Stimulated activated CD4-positive, alpha-beta T cell treated with anti-CD3 and anti-CD28 coated beads, Interleukin-1b, Interleukin-23, amount 100 ng/mL, for 4 hours (primary cell): ENCODE results near the gene IL1RAPL1.

Experiments used
- DNase-seq, 2 donors: peaks; one replicate each; pipeline ENCODE4 v3.0.0-alpha.2; 2020; ENCODE audit warnings: low read depth in 2 of 2

Gene IL1RAPL1

DNA sequence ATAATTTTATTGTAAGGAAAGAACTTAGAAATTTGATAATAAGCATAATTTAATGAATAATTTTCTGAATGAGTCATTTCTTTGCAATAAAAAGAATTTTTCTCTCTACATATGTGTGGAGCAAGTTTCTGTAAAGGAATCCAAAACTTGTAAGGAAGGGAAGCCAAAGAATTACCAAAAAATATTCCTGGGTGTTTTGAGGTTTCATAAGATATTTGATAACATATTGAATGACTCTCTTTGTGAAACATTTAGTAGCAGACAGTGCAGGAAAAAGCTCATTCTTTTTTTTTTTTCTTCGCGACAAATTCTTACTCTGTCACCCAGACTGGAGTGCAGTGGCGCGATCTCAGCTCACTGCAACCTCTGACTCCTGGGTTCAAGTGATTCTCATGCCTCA lies 1159.1 kb downstream of the IL1RAPL1 start:
- DNase-seq, result no peak

DNA sequence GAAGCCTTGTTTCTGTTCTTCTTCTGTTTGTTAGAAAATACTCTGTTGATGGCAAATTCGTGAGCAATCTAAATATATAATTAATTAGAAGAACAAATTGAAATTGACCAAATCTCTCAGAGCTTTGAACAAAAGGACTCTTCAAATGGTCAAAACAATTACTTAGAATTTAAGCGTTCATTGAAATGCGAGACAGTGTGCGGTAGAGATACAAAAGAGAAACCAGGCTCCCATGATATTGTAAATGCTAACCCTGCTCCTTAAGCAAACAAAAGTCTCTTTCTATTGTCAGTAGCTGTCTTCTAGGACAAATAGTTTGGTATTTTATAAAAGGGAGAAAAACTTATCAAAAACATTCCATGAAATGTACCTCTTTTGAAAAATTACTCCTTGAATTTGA lies 1174.8 kb downstream of the IL1RAPL1 start:
- DNase-seq, result no peak

DNA sequence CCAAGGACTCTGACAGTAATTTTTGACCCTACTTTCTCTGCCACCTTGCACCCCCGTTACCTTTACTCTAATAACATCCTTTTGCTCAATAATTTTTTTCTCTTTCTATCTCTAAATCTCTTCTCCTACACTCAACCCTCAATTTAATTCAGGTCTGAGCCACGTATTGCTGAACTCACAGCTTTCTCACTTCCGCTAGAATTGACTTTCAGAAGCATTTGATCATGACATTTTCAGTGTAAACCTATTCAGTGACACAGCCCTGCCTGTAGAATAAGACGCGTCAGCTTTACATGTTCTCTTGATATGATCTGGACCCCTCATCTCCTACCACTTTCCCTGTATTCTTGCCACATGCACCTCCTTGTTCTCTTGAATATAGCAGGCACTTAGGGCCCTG lies 1188.6 kb downstream of the IL1RAPL1 start:
- no peak for DNase-seq

DNA sequence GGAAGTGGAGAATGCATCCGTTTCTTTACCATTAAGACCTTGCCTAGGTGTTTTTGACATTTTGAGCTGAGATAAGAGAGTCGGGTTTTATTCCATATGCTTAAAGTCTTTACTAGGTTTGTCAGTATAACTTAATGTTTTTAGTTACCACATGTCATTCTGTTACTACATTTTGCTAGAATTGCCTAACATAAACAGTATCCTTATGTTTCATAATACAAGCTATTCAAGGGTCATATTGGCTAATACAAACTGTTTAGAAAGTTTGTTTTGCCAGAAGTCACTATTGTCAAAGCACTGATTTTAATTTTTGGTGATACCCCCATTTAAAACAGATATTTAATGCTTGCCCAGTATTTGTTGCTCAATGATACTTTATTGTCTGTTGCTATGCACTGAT lies 1200.4 kb downstream of the IL1RAPL1 start:
- no peak for DNase-seq

DNA sequence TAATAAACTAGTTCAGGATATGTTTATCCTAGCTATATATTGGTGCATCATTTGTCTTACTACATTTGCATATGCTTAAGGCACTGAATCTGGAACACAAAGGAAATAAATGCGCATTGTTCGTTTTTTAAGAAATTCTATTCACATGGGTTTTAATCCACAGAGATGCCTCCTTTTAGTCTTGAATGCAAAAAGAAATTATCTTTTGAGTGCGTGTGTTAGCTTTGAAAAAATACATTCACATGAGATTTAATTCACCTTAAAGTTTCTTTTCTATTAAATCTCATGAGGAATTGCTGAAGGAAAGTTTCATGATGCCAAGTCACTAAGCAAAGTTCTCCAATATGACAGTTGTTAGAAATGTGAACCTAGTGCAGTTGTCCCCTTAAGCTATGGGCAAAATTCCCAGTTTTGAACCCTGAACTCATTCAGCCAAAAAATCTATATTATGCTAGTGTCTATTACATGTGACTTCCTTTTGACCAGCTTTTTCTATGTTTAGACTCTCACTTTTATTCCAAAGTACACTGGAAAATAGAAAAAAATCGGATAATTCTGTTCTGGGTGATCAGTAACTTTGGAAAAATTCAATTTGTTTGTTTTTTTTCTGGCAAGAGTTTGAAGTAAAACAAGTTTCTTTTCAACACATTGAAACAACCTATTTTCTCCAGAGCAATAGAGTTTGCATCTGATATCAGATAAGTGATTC lies 1201.9 kb downstream of the IL1RAPL1 start:
- DNase-seq, result no peak

DNA sequence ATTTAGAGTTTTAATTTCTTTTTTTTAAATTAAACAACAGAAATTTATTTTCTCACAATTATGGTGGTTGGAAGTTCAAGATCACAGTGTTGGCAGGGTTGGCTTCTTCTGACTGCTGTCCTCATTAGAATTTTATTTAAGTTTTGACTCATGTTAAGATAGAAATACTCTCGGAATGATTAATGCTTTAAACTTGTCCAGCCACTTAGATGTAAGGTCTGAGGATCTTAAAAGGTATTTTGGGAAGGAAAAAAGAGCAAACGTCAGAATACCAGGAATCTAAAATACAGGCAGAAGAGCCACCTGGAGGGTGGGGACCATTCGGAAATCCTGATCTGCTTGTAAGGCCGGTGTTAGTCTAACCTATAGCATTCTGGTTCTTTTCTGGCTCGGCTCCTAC lies 1205.1 kb downstream of the IL1RAPL1 start:
- no peak for DNase-seq

DNA sequence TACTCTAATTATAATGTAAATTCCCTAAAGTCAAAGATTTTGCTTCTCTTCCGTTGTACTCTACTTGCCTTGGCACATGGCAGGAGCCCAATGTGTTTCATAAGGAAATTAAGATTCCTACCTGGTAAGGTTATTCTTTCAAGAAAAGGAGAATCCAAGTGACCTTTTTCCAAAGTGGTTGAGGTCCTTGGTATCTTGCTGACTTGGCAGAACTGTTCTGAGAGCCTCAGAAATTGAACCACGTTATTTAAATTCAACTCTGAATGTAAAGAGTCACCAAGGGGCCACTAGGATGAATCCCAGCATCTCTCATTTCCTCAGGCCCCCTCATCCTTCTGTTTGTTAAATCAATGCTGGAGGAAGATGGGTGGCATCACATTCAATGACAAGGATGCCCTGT lies 1209.9 kb downstream of the IL1RAPL1 start:
- DNase-seq, result no peak

DNA sequence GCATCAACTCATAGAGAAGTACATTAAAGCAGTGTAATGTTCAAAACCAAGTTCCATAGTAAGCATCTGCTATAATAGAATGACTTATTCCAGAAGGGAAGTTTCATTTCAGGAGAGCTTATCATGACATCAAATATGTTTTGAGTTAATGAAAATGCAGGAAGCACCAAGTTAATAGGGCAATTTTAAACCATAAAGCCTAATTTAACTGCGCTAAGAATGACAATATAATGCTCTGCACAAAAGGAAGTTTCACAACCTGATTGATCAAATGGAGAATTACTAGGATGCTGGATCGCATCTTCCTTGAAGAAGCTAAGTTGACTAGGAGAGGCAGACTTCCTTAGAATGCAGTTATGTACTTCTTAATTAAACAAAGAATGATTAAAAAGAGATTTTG lies 1211.2 kb downstream of the IL1RAPL1 start:
- no peak for DNase-seq

DNA sequence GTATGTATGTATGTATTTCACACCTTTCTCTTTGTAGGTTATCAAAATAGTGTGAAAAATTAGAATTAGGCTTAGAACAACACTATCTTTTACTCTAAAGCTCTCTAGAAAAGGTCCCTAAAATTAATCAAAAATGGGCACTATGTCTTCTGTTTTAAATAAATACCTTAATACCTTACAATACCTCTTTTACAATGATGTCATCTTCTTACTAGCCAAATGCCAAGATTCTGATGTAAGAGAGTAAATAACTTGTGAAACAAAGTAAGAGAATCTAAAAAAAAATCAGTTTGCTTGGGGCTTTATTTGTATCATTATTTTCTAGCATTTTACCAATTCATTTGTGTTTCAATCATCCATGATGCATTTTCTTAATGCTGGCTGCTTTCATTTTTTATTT lies 1225.9 kb downstream of the IL1RAPL1 start:
- no peak for DNase-seq

DNA sequence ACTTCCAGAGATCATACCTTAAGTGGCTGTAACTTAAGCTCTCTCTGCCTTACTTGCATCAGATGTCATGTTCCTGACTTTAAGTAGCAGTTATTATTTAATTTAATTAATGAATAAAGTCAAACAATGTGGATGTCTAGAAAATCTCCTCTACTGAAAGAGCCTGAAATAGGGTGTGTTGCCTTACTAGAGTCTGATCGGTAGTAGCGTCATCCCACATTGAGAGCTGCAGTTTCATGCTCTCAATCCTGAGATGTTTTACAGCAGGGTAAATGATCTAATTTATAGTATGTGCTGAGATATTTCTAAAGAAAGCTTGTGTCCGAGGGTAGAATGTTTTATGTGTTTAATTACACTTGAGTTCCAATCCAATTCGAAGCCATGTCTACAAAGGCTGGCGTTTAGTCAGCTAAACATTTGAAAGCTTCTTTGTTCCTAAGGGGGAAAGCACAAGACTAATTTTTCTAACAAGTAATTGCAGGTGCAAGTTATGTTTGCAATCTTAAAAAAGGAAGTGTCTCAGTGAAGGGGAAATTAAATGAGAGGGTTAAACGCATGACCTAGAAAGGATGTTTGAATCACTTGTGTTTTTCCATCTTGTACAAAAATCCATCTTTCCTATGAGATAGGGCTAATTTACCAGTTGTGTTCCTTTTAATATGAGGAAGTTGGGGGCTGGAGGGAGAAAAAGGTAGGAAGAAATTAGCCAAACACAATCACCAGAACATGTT lies 1237.1 kb downstream of the IL1RAPL1 start:
- no peak for DNase-seq

DNA sequence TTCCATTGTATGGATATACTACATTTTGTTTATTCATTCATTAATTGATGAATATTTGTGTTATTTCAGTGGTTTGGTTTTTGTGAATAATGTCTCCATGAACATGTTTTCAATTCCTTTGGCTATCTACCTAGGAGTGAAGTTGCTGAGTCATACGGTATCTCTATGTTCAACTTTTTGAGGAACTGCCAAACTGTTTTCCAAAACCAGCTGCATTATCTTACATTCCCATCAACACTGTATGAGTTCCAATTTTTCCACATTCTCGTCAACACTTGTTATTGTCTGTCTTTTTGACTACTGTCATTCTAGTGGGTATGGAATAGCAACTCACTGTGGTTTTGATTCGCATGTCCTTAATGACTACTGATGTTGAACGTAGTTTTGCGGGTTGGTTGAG lies 1239.5 kb downstream of the IL1RAPL1 start:
- DNase-seq, result no peak

DNA sequence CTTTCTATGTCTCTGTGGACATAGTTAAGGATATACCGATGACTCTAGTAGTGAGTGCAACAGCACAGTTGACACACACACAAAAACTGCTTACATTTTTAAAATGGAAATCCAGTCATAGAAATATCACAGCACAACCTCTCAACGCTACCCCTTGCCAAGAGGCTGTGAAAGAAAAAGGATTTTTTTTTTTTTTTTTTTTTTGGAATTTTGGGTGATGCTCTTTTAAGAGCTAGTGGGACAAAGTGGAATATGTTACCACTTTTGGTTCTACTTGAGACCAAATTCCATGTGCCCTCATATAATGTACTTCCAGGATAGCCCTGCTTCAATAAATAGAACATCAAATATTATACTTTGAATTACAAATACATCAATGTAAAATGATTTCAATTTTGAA lies 1247.1 kb downstream of the IL1RAPL1 start:
- DNase-seq, result no peak

DNA sequence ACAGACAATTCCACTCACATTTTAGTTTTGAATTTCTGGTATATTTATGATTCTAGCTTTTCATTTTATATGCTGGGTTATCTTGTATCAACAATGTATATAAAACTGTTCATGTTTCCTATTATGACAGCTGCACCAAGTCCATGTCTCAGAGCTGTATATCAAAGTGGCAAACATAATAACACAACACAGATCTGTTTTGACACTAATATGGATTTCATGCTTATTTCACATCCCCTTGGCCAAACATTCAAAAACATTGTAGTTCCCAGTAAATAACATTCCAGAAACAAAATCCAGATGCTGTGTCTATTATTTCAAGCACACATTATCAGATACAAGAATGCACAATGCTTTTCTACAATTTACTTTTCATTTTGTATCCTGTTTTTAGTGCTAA lies 1247.5 kb downstream of the IL1RAPL1 start:
- no peak for DNase-seq

DNA sequence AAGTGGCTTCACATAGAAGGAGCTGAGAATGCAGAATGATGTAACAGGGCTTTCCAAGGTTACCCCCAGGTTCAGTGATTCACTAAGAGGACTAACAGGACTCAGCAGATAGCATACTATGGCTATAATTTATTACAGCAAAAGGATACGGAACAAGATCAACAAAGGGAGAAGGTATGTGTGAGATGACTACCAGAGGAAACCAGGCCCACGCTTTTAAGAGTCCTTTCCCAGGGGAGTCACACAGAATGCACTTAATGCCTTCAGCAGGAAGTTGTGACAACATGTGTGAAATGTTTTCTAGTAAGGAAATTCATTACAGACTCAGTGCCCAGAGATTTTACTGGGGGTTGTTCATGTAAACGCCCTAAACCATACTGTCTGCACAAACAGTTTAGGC lies 1254.5 kb downstream of the IL1RAPL1 start:
- DNase-seq, result no peak

DNA sequence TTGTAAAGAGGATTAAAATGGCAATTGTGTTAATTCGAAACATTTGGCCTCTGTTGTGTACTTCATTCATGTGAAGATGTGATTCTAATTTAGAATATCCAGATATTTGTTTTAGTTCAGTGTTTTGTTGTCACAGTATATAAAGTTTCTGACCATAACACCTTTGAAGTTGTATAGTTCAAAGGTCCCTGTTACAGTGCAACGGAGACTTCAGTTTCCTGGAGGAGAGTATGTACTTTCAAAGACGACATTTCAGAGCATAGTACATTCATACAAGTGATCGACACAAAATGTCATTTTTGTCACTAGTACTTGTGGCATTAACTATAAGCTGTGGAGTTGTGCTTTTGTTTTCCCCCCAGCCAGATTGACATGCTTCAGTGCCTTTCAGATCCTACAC lies 1255.3 kb downstream of the IL1RAPL1 start:
- no peak for DNase-seq

DNA sequence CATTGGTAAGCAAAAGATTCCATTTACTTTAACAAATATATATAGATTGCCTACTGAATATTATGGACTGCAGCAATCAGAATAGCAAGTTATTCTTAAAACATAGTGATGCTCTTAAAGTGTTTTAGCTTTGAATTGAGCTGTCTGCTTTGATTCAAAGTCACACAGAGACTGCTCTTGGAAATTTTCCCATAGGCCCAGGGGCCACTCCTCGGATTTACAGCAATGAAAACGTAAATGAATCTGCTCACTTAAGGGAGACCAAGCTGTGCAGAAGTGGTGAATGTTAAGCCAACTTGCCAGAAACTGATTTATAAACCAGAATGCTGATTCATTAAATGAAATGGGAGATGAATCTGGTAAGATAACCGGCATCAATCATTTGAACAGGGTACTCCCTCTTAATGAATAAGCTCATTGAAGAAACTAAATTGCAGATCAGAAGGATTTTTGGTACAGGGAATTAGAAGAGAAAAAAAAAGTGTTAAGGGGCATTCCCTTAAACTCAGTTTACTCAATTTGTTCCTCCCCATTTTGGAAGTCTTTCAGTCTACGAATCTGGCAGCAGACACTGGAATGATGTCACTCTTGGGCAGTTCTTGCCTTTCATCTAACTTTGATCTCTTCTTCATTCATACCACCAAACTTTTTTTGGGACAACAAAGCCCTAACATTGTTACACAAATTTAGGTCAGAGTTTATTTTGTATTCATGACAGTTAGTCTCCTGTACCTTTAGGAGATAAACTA lies 1264.8 kb downstream of the IL1RAPL1 start:
- DNase-seq, result no peak

DNA sequence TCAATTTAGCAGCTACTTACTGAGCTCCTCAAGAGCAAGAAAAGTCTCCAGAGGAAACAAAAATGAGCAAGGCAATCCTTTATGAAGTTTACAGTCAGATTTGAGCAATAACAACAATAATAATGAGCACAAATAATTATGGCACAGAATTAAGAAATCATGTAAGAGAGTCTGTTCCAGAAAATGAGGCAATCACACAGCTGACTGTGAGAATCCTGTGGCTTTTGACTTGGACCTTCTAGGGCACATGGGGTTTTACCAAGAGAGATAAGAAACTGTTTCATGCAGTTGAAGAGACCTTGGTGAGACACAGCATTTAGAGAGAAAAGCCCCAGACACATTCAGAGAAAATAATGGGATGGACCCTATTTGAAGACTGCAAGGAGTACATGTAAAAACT lies 1265.5 kb downstream of the IL1RAPL1 start:
- no peak for DNase-seq

DNA sequence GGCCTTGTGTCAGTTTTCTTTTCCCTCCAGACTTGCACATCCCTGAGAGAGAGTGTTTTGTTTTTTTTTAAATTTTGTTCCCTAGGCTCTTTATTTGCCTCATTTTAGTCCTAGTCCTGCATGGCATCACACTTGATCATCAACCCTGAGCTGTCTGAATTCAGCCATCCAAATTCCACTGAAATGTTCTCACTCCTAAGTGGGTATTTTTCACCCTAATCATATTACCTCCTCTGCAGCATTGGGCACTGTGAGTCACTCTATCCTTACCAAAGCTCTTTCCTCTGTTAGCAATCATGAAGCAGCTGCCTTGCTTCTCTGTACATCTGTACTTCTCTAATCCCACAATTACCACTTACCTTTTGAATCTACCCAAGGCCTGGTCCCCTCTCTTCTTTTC lies 1271.5 kb downstream of the IL1RAPL1 start:
- no peak for DNase-seq

DNA sequence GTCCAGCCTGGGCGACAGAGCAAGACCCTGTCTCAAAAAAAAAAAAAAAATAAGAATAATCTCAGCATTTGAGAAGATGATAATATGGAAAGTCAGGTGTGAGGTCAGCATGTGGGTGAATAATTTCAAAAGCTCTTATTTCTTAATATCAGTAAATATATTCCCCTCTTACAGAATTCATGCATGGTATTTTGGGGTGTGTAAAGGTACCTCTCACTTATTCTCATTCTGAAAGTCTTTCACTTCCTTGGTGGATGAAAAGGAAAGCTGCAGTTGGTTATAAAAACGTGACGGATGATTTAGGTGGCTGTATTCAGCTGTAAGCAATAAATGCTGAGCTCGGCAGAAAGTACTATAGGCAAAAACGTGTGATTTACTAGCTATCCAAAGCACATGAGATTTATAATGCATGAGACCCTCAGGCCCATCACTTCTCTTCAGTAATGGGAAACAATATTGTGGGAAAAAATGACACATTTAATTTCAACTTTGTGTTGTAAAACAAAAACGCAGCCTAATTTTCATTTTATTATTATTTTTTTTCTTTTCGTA lies 1275.0 kb downstream of the IL1RAPL1 start:
- DNase-seq, result no peak

DNA sequence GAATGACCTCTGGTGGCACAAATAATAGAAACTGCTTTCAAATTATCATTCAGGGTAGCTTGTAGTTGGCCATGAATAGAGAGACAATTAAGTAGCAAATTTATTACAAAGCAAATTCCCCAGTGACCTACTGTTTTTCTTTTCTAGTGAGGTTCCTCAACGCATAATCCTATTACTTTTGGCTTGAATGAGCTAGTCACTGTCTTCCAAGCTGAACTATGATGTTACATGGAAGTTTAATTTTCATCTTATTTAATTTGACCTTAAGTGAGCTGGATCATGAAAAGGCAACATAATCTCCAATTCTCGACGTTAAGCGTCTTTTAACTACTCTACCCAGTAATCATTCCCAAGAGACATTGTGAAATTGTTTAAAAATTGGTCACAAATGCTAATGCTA lies 1280.7 kb downstream of the IL1RAPL1 start:
- no peak for DNase-seq

DNA sequence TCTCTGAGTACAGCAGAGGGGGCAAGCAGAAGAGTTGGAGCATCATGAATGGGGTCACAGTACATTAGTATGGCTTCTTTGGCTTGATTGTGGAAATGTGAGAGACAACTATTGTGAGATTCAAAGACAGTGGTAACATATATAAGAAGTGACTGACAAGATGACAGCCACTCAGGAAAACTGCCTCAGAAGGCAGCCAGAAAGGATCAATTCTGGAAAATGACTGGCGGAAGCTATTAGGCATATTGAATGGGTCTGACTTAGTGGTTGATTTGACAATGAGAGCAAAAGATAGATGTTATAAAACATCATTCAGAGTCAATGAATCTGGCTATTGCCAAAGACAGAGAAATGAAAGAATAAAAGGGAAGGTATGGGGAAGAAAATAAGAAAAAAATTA lies 1282.6 kb downstream of the IL1RAPL1 start:
- no peak for DNase-seq

DNA sequence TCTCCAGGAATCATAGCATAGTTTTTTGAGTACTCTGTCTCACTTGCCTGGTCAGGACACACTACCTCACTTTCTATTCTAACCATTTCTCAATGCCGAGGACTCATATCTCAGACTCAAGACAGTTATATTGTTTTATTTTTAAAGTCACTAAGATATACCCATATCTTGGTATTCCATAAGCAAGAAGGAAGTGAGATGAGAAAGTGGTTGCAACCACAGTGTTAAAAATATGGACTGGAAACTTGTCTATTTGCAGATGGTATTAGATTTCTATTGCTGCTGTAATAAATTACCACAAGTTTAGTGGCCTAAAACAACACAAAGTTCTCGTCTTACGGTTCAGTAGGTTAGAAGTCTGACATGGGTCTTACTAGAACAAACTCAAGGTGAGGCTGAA lies 1283.4 kb downstream of the IL1RAPL1 start:
- DNase-seq, result no peak

DNA sequence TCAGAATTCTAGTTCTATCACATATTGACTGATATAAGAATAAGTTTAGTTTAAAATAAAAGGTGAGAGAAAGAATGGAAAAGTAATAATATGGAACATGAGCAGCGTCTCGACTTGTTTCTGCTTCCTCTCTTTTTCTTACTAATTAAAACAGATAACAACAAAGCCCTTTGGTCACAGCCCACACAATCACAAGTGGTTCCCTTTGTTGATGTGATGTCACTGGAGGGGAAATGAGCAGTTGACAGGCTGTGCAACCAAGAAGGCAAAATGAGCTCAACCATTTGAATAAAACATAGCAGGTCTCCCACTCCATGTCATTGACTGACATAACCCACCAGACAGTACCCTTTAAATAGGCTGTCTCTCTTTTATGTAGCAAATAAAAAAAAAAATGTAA lies 1285.6 kb downstream of the IL1RAPL1 start:
- no peak for DNase-seq
